Right forelimb (tissue), 1 donor: ENCODE measurements around the gene LDLRAD2.
"Not testable (repeated sequence)": the region's sequence is repeated elsewhere in the genome, so short reads cannot be mapped to it uniquely, and the experiment has no call there.

Source experiments
- DNase-seq: peaks from one replicate; pipeline ENCODE4 v3.0.0-alpha.2; 2018

LDLRAD2 gene

GRCh38 chr1:21824926-21825325, 12.9 kb downstream of the LDLRAD2 start:
- no peak for DNase-seq

GRCh38 chr1:21825393-21825792, 13.3 kb downstream of the LDLRAD2 start:
- no peak for DNase-seq

- DNase-seq: not testable (repeated sequence)
Observed at GRCh38 chr1:21826694-21827093, 14.6 kb downstream of the LDLRAD2 start.

- no peak for DNase-seq
Observed at GRCh38 chr1:21827141-21827679, 15.1 kb downstream of the LDLRAD2 start.

- DNase-seq: no peak
Observed at GRCh38 chr1:21828075-21828474, 16.0 kb downstream of the LDLRAD2 start.

GRCh38 chr1:21828506-21829210, 16.6 kb downstream of the LDLRAD2 start:
- DNase-seq: no peak

GRCh38 chr1:21829294-21829693, 17.2 kb downstream of the LDLRAD2 start:
- no peak for DNase-seq

- DNase-seq: no peak
Observed at GRCh38 chr1:21830792-21831453, 18.9 kb downstream of the LDLRAD2 start.

GRCh38 chr1:21831454-21831970, 19.4 kb downstream of the LDLRAD2 start:
- no peak for DNase-seq

GRCh38 chr1:21833392-21833976, 21.4 kb downstream of the LDLRAD2 start:
- no peak for DNase-seq

GRCh38 chr1:21834094-21834493, 22.0 kb downstream of the LDLRAD2 start:
- DNase-seq: no peak

- no peak for DNase-seq
Observed at GRCh38 chr1:21834666-21835065, 22.6 kb downstream of the LDLRAD2 start.

GRCh38 chr1:21836010-21836409, 23.9 kb downstream of the LDLRAD2 start:
- no peak for DNase-seq

- no peak for DNase-seq
Observed at GRCh38 chr1:21836729-21837128, 24.7 kb downstream of the LDLRAD2 start.

GRCh38 chr1:21837476-21837875, 25.4 kb downstream of the LDLRAD2 start:
- no peak for DNase-seq

GRCh38 chr1:21838359-21839157, 26.5 kb downstream of the LDLRAD2 start:
- no peak for DNase-seq

- DNase-seq: no peak
Observed at GRCh38 chr1:21839337-21840037, 27.4 kb downstream of the LDLRAD2 start.

- no peak for DNase-seq
Observed at GRCh38 chr1:21840981-21841380, 28.9 kb downstream of the LDLRAD2 start.

- DNase-seq: no peak
Observed at GRCh38 chr1:21841852-21842466, 29.9 kb downstream of the LDLRAD2 start.

- DNase-seq: no peak
Observed at GRCh38 chr1:21842606-21843162, 30.6 kb downstream of the LDLRAD2 start.

GRCh38 chr1:21843208-21843607, 31.1 kb downstream of the LDLRAD2 start:
- no peak for DNase-seq
